IPS-18c (cell line): ENCODE results near the gene POP7.

ENCODE experiments used
- H3K4me3 ChIP-seq: 2 replicates; pipeline ENCODE4 v1.7.0; 2013; ENCODE audit warnings: low read depth, mild to moderate bottlenecking, low read length, moderate library complexity; ENCODE audit not compliant: insufficient read depth
- H3K9me3 ChIP-seq: one replicate; pipeline ENCODE4 v1.6.1; 2013; ENCODE audit warnings: mild to moderate bottlenecking, low read length, moderate library complexity; ENCODE audit not compliant: control insufficient read depth, insufficient read depth

The POP7 gene

DNA sequence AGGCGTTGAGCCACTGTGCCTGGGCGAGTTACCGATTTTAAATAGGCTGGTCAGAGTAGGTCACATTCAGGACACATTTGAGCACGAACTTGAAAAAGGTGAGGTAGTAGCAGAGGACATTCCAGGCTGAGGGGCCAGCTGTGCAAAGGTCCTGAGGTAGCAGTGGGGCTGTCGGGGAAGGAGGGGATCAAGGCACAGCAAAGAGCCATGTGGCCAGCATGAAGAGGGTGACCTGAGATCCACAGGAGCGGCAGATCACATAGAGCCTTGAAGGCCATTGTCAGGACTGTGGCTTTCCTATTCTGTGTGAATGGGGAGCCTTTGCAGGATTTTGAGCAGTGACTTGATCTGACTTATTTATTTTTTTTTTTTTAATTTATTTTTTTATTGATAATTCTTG is 34.0 kb downstream of the POP7 start:
- Histone ChIP-seq H3K4me3 (no peak overlapping the region), H3K9me3 (no peaks in the 10 kb centered on the region)

DNA sequence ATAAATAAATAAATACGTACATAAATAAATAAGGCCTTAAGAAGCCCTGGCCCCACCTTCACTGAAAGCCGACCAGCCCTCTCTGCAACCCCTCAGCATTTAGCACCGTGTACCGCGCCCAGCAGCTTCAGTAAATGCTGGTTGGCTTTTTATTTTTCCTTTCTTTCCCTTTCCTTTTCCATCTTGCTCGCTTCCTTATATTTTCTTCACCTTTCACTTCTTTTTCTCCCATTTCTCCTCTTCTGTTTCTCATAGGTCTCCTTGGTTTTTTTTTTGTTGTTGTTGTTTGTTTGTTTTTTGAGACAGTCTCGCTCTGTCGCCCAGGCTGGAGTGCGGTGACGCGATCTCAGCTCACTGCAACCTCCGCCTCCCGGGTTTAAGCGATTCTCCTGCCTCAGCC is 38.7 kb downstream of the POP7 start:
- no peak overlapping the region for H3K4me3 ChIP-seq
- H3K9me3 ChIP-seq, result no peaks in the 10 kb centered on the region

DNA sequence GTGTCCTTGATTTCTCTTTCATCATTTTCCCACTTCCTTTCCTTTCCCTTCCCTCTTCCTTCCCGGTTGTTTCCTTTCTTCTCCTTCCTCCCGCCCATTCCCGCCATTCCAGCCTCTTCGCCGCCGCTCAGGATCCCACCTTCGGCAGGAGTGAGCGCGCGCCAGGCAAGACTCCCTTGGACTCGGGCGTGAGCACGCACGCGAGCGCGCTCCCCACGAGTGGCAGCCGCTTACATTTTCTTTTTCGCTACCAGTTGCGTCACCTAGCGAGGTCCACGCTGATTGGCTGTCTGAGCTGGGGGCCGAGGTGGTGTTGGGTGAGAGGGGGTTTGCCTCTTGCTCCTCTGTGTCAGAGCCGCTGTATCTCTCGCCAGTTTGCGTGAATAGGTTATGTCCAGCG is 39.3 kb downstream of the POP7 start:
- Histone ChIP-seq H3K9me3 (no peaks in the 10 kb centered on the region), H3K4me3 (no peak overlapping the region)

DNA sequence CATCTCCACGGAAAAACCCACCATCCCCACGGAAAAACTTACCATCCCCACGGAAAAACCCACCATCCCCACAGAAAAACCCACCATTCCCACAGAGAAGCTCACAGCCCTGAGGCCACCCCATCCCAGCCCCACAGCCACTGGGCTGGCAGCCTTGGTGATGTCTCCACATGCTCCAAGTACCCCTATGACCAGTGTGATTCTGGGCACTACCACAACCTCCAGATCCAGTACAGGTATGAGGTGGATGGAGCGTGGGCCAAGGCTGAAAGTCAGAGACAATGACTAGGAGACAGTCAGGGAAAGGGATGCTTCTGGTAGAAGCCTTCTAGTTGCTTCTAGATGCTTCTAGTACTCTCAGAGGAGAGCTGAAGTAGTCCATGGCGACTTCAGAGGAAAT is 47.1 kb downstream of the POP7 start:
- Histone ChIP-seq H3K9me3 (peaks cover 2% of the 10 kb centered on the region), H3K4me3 (no peak overlapping the region)

DNA sequence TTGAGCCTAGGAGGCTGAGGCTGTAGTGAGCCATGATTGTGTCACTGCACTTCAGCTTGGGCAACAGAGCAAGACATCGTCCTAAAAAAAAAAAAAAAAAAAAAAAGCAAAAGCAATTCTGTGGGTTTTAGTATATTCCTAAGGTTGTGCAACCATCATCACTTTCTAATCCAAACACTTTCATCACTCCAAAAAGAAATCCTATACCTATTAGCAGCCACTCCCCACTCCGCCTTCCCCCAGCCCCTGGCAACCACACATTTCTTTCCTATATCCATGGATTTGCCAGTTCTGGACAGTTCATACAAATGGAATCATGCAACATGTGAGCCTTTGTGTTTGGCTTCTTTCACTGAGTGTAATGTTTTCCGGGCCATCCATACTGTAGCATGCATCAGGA is 47.8 kb downstream of the POP7 start:
- no peak overlapping the region for H3K4me3 ChIP-seq
- peaks cover 2% of the 10 kb centered on the region for H3K9me3 ChIP-seq
